H1 (cell line): Measurements from ENCODE around the gene ADSS2. TPM values are rescaled to one million over a fixed set of nuclear protein-coding genes. Genes with fewer than 3 reads are reported as not detected.

ENCODE experiments used
- BRCA1 ChIP-seq: IDR thresholded peaks from 2 replicates; pipeline ENCODE4 v1.6.1; 2012; ENCODE audit warnings: low read depth, low read length, improper control_type of control experiment
- CBX5 ChIP-seq: fragments of 300-800, 300-1000 bp; sonication (generic); IDR thresholded peaks from 2 replicates; pipeline ENCODE4 v1.7.1; 2016; ENCODE audit warnings: antibody characterized with exemption, low read length, low read depth
- CBX8 ChIP-seq: fragments of 300-800, 300-1000 bp; sonication (generic); IDR thresholded peaks from 2 replicates; pipeline ENCODE4 v1.7.1; 2016; ENCODE audit warnings: low read depth, low read length, borderline replicate concordance
- CEBPB ChIP-seq: IDR thresholded peaks from 2 replicates; pipeline ENCODE4 v1.6.1; 2012; ENCODE audit warnings: low read depth, low read length
- CREB1 ChIP-seq: IDR thresholded peaks from 2 replicates; pipeline ENCODE4 v1.6.1; 2012; ENCODE audit warnings: inconsistent platforms
- EZH2 ChIP-seq: fragments of 200-600 bp; sonication (generic); IDR thresholded peaks from 2 replicates; pipeline ENCODE4 v1.7.1; 2012; ENCODE audit warnings: low read depth, mild to moderate bottlenecking, moderate library complexity, low read length, inconsistent platforms; ENCODE audit not compliant: severe bottlenecking
- HDAC2 ChIP-seq, 2 experiments: fragments of 300-600 bp in 1 of 2; sonication (generic) in 1 of 2; IDR thresholded peaks; 2 replicates each; pipeline ENCODE4 v1.6.1; 2011 to 2012; ENCODE audit warnings: low read depth in 2 of 2, low read length in 2 of 2, mild to moderate bottlenecking in 2 of 2, moderate library complexity in 2 of 2, borderline replicate concordance in 1 of 2, inconsistent platforms in 1 of 2
- HDAC6 ChIP-seq: IDR thresholded peaks from one replicate; pipeline ENCODE4 v1.7.1; 2012; ENCODE audit warnings: low read depth, mild to moderate bottlenecking, inconsistent platforms, low read length, moderate library complexity
- JUN ChIP-seq: IDR thresholded peaks from 2 replicates; pipeline ENCODE4 v1.6.1; 2011; ENCODE audit warnings: low read depth, mild to moderate bottlenecking, improper control_type of control experiment, low read length
- JUND ChIP-seq: IDR thresholded peaks from 2 replicates; pipeline ENCODE4 v1.6.1; 2011; ENCODE audit warnings: mild to moderate bottlenecking, improper control_type of control experiment, low read length
- KDM1A ChIP-seq: fragments of 200-600, 300-600 bp; sonication (generic); IDR thresholded peaks from 2 replicates; pipeline ENCODE4 v1.7.1; 2016; ENCODE audit warnings: mild to moderate bottlenecking, low read length, borderline replicate concordance
- KDM5A ChIP-seq: fragments of 200-600 bp; IDR thresholded peaks from 2 replicates; pipeline ENCODE4 v1.7.1; 2012; ENCODE audit warnings: mild to moderate bottlenecking, low read length, inconsistent platforms, mixed read lengths
- NANOG ChIP-seq: IDR thresholded peaks from 2 replicates; pipeline ENCODE4 v1.6.1; 2011; ENCODE audit warnings: low read length, low read depth, mild to moderate bottlenecking, inconsistent platforms; ENCODE audit not compliant: insufficient read depth, poor library complexity, severe bottlenecking
- POLR2AphosphoS5 ChIP-seq: IDR thresholded peaks from 2 replicates; pipeline ENCODE4 v1.6.1; 2011; ENCODE audit warnings: low read depth, low read length
- RBBP5 ChIP-seq: IDR thresholded peaks from 2 replicates; pipeline ENCODE4 v1.7.1; 2012; ENCODE audit warnings: low read depth, mild to moderate bottlenecking, inconsistent platforms, low read length, moderate library complexity, borderline replicate concordance
- RFX5 ChIP-seq: IDR thresholded peaks from 2 replicates; pipeline ENCODE4 v1.6.1; 2011; ENCODE audit warnings: low read depth, low read length, improper control_type of control experiment, borderline replicate concordance
- SIN3A ChIP-seq, 2 experiments: IDR thresholded peaks in 1 of 2; conservative IDR thresholded peaks in 1 of 2; 2 replicates each; pipeline ENCODE4 v1.6.1; 2011 to 2012; ENCODE audit warnings: low read length in 2 of 2, improper control_type of control experiment in 1 of 2, low read depth in 1 of 2, mild to moderate bottlenecking in 1 of 2
- SIRT6 ChIP-seq: IDR thresholded peaks from one replicate; pipeline ENCODE4 v1.7.1; 2012; ENCODE audit warnings: low read length, inconsistent platforms
- SP4 ChIP-seq: IDR thresholded peaks from 2 replicates; pipeline ENCODE4 v1.6.1; 2012; ENCODE audit warnings: low read length, inconsistent platforms
- SRF ChIP-seq: IDR thresholded peaks from 2 replicates; pipeline ENCODE4 v1.6.1; 2011; ENCODE audit warnings: mild to moderate bottlenecking, low read depth, low read length, moderate library complexity
- TAF7 ChIP-seq: optimal IDR thresholded peaks from 2 replicates; pipeline ENCODE3; 2011; ENCODE audit warnings: low read depth, mild to moderate bottlenecking, inconsistent platforms, low read length, moderate library complexity, borderline replicate concordance
- ZNF274 ChIP-seq: IDR thresholded peaks from 2 replicates; pipeline ENCODE4 v1.7.0; 2012; ENCODE audit warnings: low read length, borderline replicate concordance; ENCODE audit errors: extremely low read depth
- polyA plus RNA-seq, 7 experiments: library from polyadenylated mRNA; depleted of rRNA in 3 of 7; stranded (reverse) in 5 of 7; unstranded in 2 of 7; fragments of >200 nt in 5 of 7; fragments of 200-250 nt in 2 of 7; gene quantifications; 1 replicate in 5 of 7; 2 replicates in 1 of 7; 4 replicates in 1 of 7; pipeline versions ENCODE4 v1.2.1 to v1.2.3, GENCODE V29; 2011 to 2013; ENCODE audit warnings: missing spikeins in 2 of 7, mixed read lengths in 2 of 7
- total RNA-seq: library from RNA; stranded (reverse); fragmentation: NEBNext Ultra II Directional; extraction: Animal tissue kit (Norgen Biotek cat#: 25700); gene quantifications from 2 replicates; pipeline ENCODE4 v1.2.1, GENCODE V29; 2021
- TF ChIP-seq, protein P1 (sequence below): IDR thresholded peaks from 2 replicates; pipeline ENCODE4 v1.6.1; 2011; ENCODE audit warnings: low read length, improper control_type of control experiment

The ADSS2 gene
- total and polyA plus RNA-seq, 2 of the 8 experiments (the other 6 are each of a cell fraction or from before 2014, with no cell fraction given), result 29.8 to 108 TPM

DNA sequence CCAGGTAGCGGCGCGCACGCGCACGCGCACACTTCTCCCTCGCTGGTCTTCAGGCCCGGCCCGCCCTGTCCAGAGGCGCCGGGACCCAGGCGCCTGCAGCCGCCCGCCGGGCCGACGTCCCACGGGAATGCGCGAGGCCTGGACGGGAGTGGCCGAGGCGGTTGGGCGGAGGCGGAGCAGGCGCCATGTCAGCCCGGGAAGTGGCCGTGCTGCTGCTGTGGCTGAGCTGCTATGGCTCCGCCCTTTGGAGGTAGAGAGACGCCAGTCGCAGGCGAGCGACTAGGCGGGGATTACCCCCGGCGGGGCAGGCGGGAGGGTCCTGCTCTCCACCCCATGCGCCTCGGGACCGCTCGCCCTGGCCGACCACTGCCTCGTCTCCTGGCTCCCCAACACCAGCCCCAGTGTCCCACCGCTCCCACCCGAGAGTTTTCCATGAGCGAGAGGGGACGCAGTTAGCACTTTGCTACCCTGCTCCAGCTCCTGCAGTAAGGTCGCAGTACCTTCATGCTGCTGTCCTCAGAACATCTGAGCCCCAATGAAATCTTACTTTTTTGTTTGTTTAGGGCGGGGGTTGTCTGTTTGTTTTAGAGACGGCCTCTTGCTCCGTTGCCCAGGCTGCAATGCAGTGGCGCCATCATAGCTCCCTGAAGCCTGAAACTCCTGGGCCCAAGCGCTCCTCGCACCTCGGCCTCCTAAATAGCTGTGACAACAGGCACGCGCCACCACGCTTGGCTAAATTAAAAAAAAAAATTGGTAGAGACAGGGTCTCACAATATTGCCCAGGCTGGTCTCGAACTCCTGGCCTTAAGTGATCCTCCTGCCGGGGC lies 9.7 kb upstream of the ADSS2 start, which contains the start of gene CATSPERE (continued):
- TF ChIP-seq RBBP5 (peak; percentile 74; the same call in 1 of the 2 replicates), HDAC2 (IDR thresholded peaks at IDR 0.05; ENCODE audit: borderline replicate concordance in 1 of 2, low read depth in 2 of 2, low read length in 2 of 2) (peak in 1 of 2 experiments; percentile 94; a peak in 3 of 4 replicates), ZNF274 (no peak), BRCA1 (no peak), JUN (no peak), NANOG (peak; percentile 44), CREB1 (peak; percentile 54; the same call in 1 of the 2 replicates), TAF7 (peak; percentile 62), POLR2AphosphoS5 (peak; percentile 92; the same call in 1 of the 2 replicates), SIN3A (conservative IDR thresholded peaks at IDR 0.05 in 1 of 2, IDR thresholded peaks at IDR 0.05 in 1 of 2; ENCODE audit: low read depth in 1 of 2, low read length in 2 of 2) (0 out of 4 replicates have a peak, but pooled peaks of 1 of the 2 experiments have one; percentile 28), EZH2 (no peak), HDAC6 (no peak), SP4 (no peak), JUND (no peak), SIRT6 (no peak), CBX8 (no peak), KDM1A (no peak), CEBPB (no peak), RFX5 (no peak), SRF (no peak), CBX5 (no peak), KDM5A (no peak)
- TF ChIP-seq, protein P1, sequence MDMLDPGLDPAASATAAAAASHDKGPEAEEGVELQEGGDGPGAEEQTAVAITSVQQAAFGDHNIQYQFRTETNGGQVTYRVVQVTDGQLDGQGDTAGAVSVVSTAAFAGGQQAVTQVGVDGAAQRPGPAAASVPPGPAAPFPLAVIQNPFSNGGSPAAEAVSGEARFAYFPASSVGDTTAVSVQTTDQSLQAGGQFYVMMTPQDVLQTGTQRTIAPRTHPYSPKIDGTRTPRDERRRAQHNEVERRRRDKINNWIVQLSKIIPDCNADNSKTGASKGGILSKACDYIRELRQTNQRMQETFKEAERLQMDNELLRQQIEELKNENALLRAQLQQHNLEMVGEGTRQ, result no peak
